Calu3 (cell line): ENCODE results near the gene SEMA6B. TPM values are rescaled to one million over a fixed set of nuclear protein-coding genes. Genes with fewer than 3 reads are reported as not detected.
A peak's percentile ranks its signal among the peaks of the same experiment; 100 is the strongest.

Experiments used
- Bru-seq: library from RNA; stranded (reverse); fragments of 400-500 nt; gene quantifications from one replicate; lab custom pipeline; 2021; lab: Mats Ljungman, UMichigan
- BruChase-seq, 2 experiments: library from RNA; stranded (reverse); fragments of 400-500 nt; gene quantifications; one replicate each; lab custom pipeline; 2021; lab: Mats Ljungman, UMichigan
- BruUV-seq: library from RNA; stranded (reverse); fragments of 400-500 nt; replicated peaks from 2 replicates; lab custom pipeline; 2021; lab: Mats Ljungman, UMichigan
- CTCF ChIA-PET: fragments of 300-600 bp; sonication (Branson Sonifier 250); formaldehyde crosslinking; loops from one replicate; lab custom pipeline; 2022; ENCODE audit warnings: antibody characterized with exemption; lab: Charles Lee
- DNase-seq: peaks from one replicate; pipeline ENCODE4 v3.0.0; 2022
- H3K27ac Mint-ChIP-seq: one replicate; pipeline ENCODE4 v1.8.0; 2022; ENCODE audit warnings: mixed read lengths; ENCODE audit not compliant: unreplicated experiment
- H3K27me3 Mint-ChIP-seq: one replicate; pipeline ENCODE4 v1.8.0; 2022; ENCODE audit warnings: mixed read lengths; ENCODE audit not compliant: unreplicated experiment
- H3K36me3 Mint-ChIP-seq: one replicate; pipeline ENCODE4 v1.8.0; 2022; ENCODE audit warnings: mild to moderate bottlenecking, moderate library complexity, mixed read lengths; ENCODE audit not compliant: insufficient read depth, unreplicated experiment
- H3K4me1 Mint-ChIP-seq: one replicate; pipeline ENCODE4 v1.8.0; 2022; ENCODE audit warnings: mild to moderate bottlenecking, low read depth, mixed read lengths; ENCODE audit not compliant: unreplicated experiment
- H3K4me3 Mint-ChIP-seq: one replicate; pipeline ENCODE4 v1.8.0; 2022; ENCODE audit warnings: mild to moderate bottlenecking, low read depth, moderate library complexity, mixed read lengths; ENCODE audit not compliant: unreplicated experiment
- H3K9me3 Mint-ChIP-seq: one replicate; pipeline ENCODE4 v1.8.0; 2022; ENCODE audit warnings: low read depth, mixed read lengths; ENCODE audit not compliant: unreplicated experiment
- intact Hi-C: fragments of 100-400 bp; cut with micrococcal nuclease; formaldehyde crosslinking; loops from one replicate; pipeline ENCODE4 v1.10.0; 2022; ENCODE audit not compliant: unreplicated experiment
- long read RNA-seq: library from polyadenylated mRNA; stranded (forward); transcript quantifications from one replicate; pipeline ENCODE4 v2.0.0, GENCODE V29; 2022
- total RNA-seq: library from RNA; stranded (reverse); gene quantifications from 2 replicates; pipeline ENCODE4 v1.2.3, GENCODE V29; 2022
- TF ChIP-seq, protein P1 (sequence below): fragments of 200-600 bp; IDR thresholded peaks from one replicate; pipeline ENCODE4 v1.8.0; 2022; ENCODE audit warnings: antibody characterized with exemption; ENCODE audit not compliant: unreplicated experiment

Gene SEMA6B, protein sequence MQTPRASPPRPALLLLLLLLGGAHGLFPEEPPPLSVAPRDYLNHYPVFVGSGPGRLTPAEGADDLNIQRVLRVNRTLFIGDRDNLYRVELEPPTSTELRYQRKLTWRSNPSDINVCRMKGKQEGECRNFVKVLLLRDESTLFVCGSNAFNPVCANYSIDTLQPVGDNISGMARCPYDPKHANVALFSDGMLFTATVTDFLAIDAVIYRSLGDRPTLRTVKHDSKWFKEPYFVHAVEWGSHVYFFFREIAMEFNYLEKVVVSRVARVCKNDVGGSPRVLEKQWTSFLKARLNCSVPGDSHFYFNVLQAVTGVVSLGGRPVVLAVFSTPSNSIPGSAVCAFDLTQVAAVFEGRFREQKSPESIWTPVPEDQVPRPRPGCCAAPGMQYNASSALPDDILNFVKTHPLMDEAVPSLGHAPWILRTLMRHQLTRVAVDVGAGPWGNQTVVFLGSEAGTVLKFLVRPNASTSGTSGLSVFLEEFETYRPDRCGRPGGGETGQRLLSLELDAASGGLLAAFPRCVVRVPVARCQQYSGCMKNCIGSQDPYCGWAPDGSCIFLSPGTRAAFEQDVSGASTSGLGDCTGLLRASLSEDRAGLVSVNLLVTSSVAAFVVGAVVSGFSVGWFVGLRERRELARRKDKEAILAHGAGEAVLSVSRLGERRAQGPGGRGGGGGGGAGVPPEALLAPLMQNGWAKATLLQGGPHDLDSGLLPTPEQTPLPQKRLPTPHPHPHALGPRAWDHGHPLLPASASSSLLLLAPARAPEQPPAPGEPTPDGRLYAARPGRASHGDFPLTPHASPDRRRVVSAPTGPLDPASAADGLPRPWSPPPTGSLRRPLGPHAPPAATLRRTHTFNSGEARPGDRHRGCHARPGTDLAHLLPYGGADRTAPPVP
- total RNA-seq (0.21 and 0.34 TPM in 2 replicates), Bru-seq, nascent RNA (percentile 8 among the genes with signal in this experiment), BruChase-seq, experiment 1, labeled RNA remaining after a 6-hour chase (percentile 7 among the genes with signal in this experiment), BruChase-seq, experiment 2, labeled RNA remaining after a 2-hour chase (percentile 8 among the genes with signal in this experiment)
- long read RNA-seq = 0 reads

DNA sequence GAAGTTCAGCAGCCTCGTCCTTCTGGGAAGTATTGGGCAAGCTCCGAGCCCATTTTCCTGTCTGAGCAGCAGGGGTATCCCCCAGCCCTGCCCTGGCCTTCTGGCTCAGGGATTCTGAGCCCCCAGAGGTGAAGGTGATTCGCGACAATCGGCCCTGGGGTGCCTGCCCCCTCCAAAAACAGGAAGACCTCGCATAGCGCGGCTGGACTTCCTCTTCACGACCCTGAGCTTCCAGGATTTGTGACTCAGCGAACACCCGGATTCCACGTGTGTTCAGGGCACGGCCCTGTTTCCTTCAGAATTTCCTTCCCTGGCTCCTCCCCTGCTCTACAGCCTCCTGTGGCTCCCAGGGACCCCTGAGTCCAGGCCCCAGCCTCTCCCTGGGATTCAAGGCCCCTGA is at the start of gene SEMA6B:
Gene SEMA6B (minus strand): TSS at position 116 of the 400 bp plus-strand sequence. CDS start 1,227 bp downstream, outside the sequence.
- Mint-ChIP-seq H3K27me3 (peaks cover 3% of the 10 kb centered on the region), H3K4me3 (no peak within 1 kb of the TSS), H3K27ac (no peak within 1 kb of the TSS), H3K9me3 (no peaks in the 10 kb centered on the region), H3K4me1 (no peaks in the 10 kb centered on the region), H3K36me3 (peaks cover 26% of the 10 kb centered on the region)
- BruUV-seq = no TSS peak
- no peak for DNase-seq
- intact Hi-C loops = no loop called here
- TF ChIP-seq, protein P1, sequence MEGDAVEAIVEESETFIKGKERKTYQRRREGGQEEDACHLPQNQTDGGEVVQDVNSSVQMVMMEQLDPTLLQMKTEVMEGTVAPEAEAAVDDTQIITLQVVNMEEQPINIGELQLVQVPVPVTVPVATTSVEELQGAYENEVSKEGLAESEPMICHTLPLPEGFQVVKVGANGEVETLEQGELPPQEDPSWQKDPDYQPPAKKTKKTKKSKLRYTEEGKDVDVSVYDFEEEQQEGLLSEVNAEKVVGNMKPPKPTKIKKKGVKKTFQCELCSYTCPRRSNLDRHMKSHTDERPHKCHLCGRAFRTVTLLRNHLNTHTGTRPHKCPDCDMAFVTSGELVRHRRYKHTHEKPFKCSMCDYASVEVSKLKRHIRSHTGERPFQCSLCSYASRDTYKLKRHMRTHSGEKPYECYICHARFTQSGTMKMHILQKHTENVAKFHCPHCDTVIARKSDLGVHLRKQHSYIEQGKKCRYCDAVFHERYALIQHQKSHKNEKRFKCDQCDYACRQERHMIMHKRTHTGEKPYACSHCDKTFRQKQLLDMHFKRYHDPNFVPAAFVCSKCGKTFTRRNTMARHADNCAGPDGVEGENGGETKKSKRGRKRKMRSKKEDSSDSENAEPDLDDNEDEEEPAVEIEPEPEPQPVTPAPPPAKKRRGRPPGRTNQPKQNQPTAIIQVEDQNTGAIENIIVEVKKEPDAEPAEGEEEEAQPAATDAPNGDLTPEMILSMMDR = no peak
- CTCF ChIA-PET = interaction anchor here (0.6 to 1.1 kb wide), 2 partner anchors 36 to 250 kb away, joined by 3 read pairs; no protein-coding TSS in a partner anchor

DNA sequence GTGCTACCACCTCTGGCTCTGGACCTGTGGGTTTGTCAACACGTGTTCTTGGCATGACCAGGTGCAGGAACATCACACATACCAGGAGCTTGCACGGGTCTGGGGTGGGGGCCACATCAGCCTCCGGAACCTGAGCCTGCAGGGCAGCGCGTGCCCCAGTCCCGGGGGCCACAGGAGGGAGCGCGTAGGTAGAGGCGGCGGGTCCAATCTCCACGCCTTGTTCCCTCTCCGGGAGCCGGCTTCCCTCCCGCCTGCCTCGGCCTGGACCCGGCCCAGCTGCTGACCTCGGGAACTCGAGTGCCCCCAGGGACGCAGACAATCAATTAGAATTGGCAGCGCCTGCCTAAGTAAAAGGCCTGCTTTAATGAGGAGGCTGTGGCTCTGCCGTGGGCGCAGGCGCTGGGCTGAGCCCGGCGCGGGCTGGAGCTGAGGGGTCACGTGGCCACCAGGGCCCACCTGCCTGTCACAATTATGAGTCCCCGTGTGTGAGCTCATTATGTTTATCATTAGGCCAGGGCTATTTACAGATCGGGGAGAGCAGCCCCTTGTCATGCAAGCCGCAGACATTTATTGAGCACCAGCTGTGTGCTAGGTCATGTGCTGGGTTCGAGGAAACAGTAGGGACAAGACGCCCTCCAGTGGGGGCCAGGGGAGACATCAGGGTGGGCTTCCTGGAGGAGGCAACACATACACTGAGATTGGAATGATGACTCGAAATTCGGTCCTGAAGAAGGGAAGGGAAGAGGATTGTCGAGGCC is 47.6 kb upstream of the SEMA6B start:
- Mint-ChIP-seq H3K9me3 (no peaks in the 10 kb centered on the region), H3K27me3 (peaks cover 32% of the 10 kb centered on the region), H3K27ac (no peak overlapping the region), H3K4me3 (no peak overlapping the region), H3K4me1 (no peaks in the 10 kb centered on the region), H3K36me3 (peaks cover 9% of the 10 kb centered on the region)
- no peak for DNase-seq
- BruUV-seq = no TSS peak
- intact Hi-C loops = no loop called here
- TF ChIP-seq, protein P1 = no peak
- CTCF ChIA-PET = no interaction called here

DNA sequence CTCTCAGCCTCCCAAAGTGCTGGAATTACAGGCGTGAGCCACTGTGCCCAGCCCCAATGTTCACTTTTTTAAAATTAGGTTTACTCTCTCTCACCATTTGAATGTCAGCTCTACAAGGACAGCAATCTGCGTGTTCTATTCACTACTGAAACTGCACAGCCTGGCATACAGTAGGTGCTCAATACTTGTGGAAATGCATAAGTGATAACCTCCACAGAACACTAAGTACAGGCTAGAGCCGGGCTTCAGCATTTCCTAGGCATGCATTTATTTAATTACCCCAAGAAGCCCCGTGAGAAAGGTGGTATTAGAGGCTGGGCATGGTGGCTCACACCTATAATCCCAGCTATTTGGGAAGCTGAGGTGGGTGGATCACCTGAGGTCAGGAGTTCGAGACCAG is 46.7 kb upstream of the SEMA6B start:
- H3K27me3 Mint-ChIP-seq = peaks cover 28% of the 10 kb centered on the region
- CTCF ChIA-PET = no interaction called here
- peaks cover 9% of the 10 kb centered on the region for H3K36me3 Mint-ChIP-seq
- TF ChIP-seq, protein P1 = no peak
- no peak overlapping the region for H3K27ac Mint-ChIP-seq
- no peaks in the 10 kb centered on the region for H3K4me1 Mint-ChIP-seq
- DNase-seq = no peak
- H3K4me3 Mint-ChIP-seq = no peak overlapping the region
- H3K9me3 Mint-ChIP-seq = no peaks in the 10 kb centered on the region
- intact Hi-C loops = no loop called here
- BruUV-seq = no TSS peak
